Neural progenitor cell (in vitro differentiated cells): ENCODE results near the gene ARID2. TPM values are rescaled to one million over a fixed set of nuclear protein-coding genes. Genes with fewer than 3 reads are reported as not detected.

Experiments used
- DNase-seq: peaks from one replicate; pipeline ENCODE4 v3.0.0-alpha.2; 2016; ENCODE audit warnings: low spot score
- H2AFZ ChIP-seq: fragments of 200-600 bp; sonication (generic); replicated peaks from 2 replicates; pipeline ENCODE4 v1.6.1; 2016; ENCODE audit warnings: antibody characterized with exemption
- H3F3A ChIP-seq: fragments of 200-600 bp; sonication (generic); 2 replicates; pipeline ENCODE4 v1.6.1; 2016; ENCODE audit warnings: antibody characterized with exemption, low read depth
- H3K27ac ChIP-seq: fragments of 200-600 bp; sonication (generic); 2 replicates; pipeline ENCODE4 v1.5.1; 2016; ENCODE audit warnings: mild to moderate bottlenecking
- H3K27me3 ChIP-seq: fragments of 200-600 bp; sonication (generic); 2 replicates; pipeline ENCODE4 v1.6.1; 2016; ENCODE audit warnings: mild to moderate bottlenecking, moderate library complexity
- H3K36me3 ChIP-seq: fragments of 200-600 bp; sonication (generic); 2 replicates; pipeline ENCODE4 v1.5.1; 2016
- H3K4me1 ChIP-seq: fragments of 200-600 bp; sonication (generic); 2 replicates; pipeline ENCODE4 v1.6.1; 2016; ENCODE audit warnings: mixed run types
- H3K4me2 ChIP-seq: fragments of 200-600 bp; sonication (generic); 2 replicates; pipeline ENCODE4 v1.6.1; 2016
- H3K4me3 ChIP-seq: fragments of 200-600 bp; sonication (generic); 2 replicates; pipeline ENCODE4 v1.5.1; 2016
- H3K79me2 ChIP-seq: fragments of 200-600 bp; sonication (generic); 2 replicates; pipeline ENCODE4 v1.6.1; 2016; ENCODE audit warnings: low read depth
- H3K9ac ChIP-seq: fragments of 200-600 bp; sonication (generic); 2 replicates; pipeline ENCODE4 v1.6.1; 2016
- H3K9me3 ChIP-seq: fragments of 200-600 bp; sonication (generic); 2 replicates; pipeline ENCODE4 v1.5.1; 2016; ENCODE audit warnings: low read depth
- H4K20me1 ChIP-seq: fragments of 200-600 bp; sonication (generic); 2 replicates; pipeline ENCODE4 v1.6.1; 2016; ENCODE audit warnings: low read depth
- H3K27ac Mint-ChIP-seq: 3 replicates; pipeline ENCODE4 v1.8.0; 2021; ENCODE audit warnings: mixed read lengths
- H3K27me3 Mint-ChIP-seq: 2 replicates; pipeline ENCODE4 v1.8.0; 2022; ENCODE audit warnings: low read depth, mild to moderate bottlenecking, inconsistent platforms, moderate library complexity, mixed read lengths; ENCODE audit not compliant: insufficient read depth
- H3K36me3 Mint-ChIP-seq: 3 replicates; pipeline ENCODE4 v1.8.0; 2021; ENCODE audit warnings: mixed read lengths
- H3K4me1 Mint-ChIP-seq: 3 replicates; pipeline ENCODE4 v1.8.0; 2021; ENCODE audit warnings: mixed read lengths
- H3K4me3 Mint-ChIP-seq: 3 replicates; pipeline ENCODE4 v1.8.0; 2021; ENCODE audit warnings: mild to moderate bottlenecking, moderate library complexity, mixed read lengths
- H3K9me3 Mint-ChIP-seq: 3 replicates; pipeline ENCODE4 v1.8.0; 2020; ENCODE audit warnings: mixed read lengths
- EZH2 ChIP-seq: fragments of 200-600 bp; sonication (generic); IDR thresholded peaks from 2 replicates; pipeline ENCODE4 v1.6.1; 2017; ENCODE audit warnings: antibody characterized with exemption, mild to moderate bottlenecking, moderate library complexity
- EZH2phosphoT487 ChIP-seq: fragments of 200-600 bp; sonication (generic); IDR thresholded peaks from 2 replicates; pipeline ENCODE4 v1.6.1; 2017; ENCODE audit warnings: antibody characterized with exemption
- total RNA-seq: library from RNA; depleted of rRNA; stranded (reverse); fragments of >200 nt; gene quantifications from 2 replicates; pipeline ENCODE4 v1.2.3, GENCODE V29; 2015; ENCODE audit warnings: low replicate concordance
- TF ChIP-seq, protein P1 (sequence below): fragments of 200-600 bp; sonication (generic); IDR thresholded peaks from 2 replicates; pipeline ENCODE4 v1.5.1; 2017; ENCODE audit warnings: antibody characterized with exemption, mild to moderate bottlenecking

The ARID2 gene
- total RNA-seq, 1 donor from 2014 or later, result 86.4 TPM

DNA sequence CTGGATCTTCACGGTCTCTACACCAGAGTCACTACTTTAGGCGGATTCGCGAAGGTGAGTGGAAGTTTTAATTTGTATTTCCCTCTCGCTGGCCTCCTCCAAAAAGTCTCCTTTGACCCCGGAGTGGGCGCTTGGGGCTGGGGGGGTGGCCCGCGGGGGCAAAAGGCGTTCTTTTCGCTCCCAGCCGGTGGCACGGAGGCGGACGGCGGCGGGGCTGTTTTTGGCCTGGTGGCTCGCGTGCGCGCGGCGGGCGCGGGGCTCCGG lies 510 bp downstream of the ARID2 start:
- Mint-ChIP-seq H3K27ac (no peak overlapping the region), H3K27me3 (no peaks in the 10 kb centered on the region), H3K9me3 (peaks cover under 1% of the 10 kb centered on the region), H3K4me3 (peak overlapping the region; percentile 95), H3K4me1 (peaks cover 19% of the 10 kb centered on the region), H3K36me3 (peaks cover 16% of the 10 kb centered on the region)
- Histone ChIP-seq H3F3A (peaks cover 43% of the 10 kb centered on the region), H3K27ac (peak overlapping the region; percentile 97), H3K4me1 (peaks cover 27% of the 10 kb centered on the region), H3K79me2 (peaks cover 75% of the 10 kb centered on the region), H3K4me3 (peak overlapping the region; percentile 88), H3K4me2 (peak overlapping the region; percentile 83), H2AFZ (no peak overlapping the region), H3K27me3 (no peaks in the 10 kb centered on the region), H3K9me3 (no peaks in the 10 kb centered on the region), H3K9ac (peak overlapping the region; percentile 90), H4K20me1 (peaks cover 17% of the 10 kb centered on the region), H3K36me3 (peaks cover 27% of the 10 kb centered on the region)
- TF ChIP-seq EZH2 (no peak), EZH2phosphoT487 (no peak)
- TF ChIP-seq, protein P1, sequence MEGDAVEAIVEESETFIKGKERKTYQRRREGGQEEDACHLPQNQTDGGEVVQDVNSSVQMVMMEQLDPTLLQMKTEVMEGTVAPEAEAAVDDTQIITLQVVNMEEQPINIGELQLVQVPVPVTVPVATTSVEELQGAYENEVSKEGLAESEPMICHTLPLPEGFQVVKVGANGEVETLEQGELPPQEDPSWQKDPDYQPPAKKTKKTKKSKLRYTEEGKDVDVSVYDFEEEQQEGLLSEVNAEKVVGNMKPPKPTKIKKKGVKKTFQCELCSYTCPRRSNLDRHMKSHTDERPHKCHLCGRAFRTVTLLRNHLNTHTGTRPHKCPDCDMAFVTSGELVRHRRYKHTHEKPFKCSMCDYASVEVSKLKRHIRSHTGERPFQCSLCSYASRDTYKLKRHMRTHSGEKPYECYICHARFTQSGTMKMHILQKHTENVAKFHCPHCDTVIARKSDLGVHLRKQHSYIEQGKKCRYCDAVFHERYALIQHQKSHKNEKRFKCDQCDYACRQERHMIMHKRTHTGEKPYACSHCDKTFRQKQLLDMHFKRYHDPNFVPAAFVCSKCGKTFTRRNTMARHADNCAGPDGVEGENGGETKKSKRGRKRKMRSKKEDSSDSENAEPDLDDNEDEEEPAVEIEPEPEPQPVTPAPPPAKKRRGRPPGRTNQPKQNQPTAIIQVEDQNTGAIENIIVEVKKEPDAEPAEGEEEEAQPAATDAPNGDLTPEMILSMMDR, result no peak
- DNase-seq, result no peak

- H3K27ac Mint-ChIP-seq, result peak overlapping the region; percentile 96
- peak overlapping the region; percentile 86 for H2AFZ ChIP-seq
- DNase-seq, result peak; percentile 76
- H3K27me3 ChIP-seq, result no peaks in the 10 kb centered on the region
- peaks cover 15% of the 10 kb centered on the region for H3K4me1 Mint-ChIP-seq
- no peaks in the 10 kb centered on the region for H3K9me3 ChIP-seq
- H3K4me1 ChIP-seq, result peaks cover 24% of the 10 kb centered on the region
- H3F3A ChIP-seq, result peaks cover 43% of the 10 kb centered on the region
- H3K36me3 ChIP-seq, result peaks cover 30% of the 10 kb centered on the region
- peak overlapping the region; percentile 89 for H3K4me2 ChIP-seq
- peak overlapping the region; percentile 88 for H3K4me3 ChIP-seq
- peak overlapping the region; percentile 93 for H3K4me3 Mint-ChIP-seq
- peaks cover 6% of the 10 kb centered on the region for H3K9me3 Mint-ChIP-seq
- H4K20me1 ChIP-seq, result peaks cover 14% of the 10 kb centered on the region
- H3K9ac ChIP-seq, result peak overlapping the region; percentile 79
- H3K27me3 Mint-ChIP-seq, result no peaks in the 10 kb centered on the region
- TF ChIP-seq EZH2phosphoT487 (no peak), EZH2 (no peak)
- TF ChIP-seq, protein P1, result no peak
- H3K36me3 Mint-ChIP-seq, result peaks cover 21% of the 10 kb centered on the region
- H3K27ac ChIP-seq, result peak overlapping the region; percentile 95
- peaks cover 75% of the 10 kb centered on the region for H3K79me2 ChIP-seq
Measured at GRCh38 chr12:45730348-45731189, 1.1 kb downstream of the ARID2 start.

DNA sequence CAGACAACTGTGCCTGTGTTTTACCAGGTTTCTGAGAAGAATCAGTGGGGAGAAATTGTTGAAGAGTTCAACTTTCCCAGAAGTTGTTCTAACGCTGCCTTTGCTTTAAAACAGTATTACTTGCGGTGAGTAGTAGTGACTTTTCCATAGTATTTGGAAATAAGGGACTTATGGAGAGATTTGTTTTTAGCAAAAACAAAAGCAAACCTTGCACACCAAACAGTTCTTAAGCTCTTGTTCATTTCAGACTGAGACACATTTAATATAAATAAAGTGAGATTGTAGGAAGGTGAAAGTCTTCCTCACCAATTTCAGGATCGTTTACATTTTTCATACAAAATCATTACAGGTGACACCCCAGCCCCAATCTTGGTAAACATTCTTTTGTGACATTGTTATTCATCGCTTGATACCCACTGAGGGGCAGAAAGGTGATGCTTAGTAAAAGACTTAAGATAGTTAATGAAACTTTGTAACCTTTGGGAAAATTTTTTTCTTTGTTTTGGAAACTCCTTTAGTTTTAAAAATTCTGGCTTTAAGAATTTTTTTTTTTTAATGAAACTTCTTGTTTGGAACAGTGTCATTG lies 1.8 kb downstream of the ARID2 start:
- H3K36me3 ChIP-seq, result peaks cover 34% of the 10 kb centered on the region
- H3K79me2 ChIP-seq, result peaks cover 75% of the 10 kb centered on the region
- Mint-ChIP-seq H3K4me3 (peak overlapping the region; percentile 93), H3K4me1 (peaks cover 15% of the 10 kb centered on the region), H3K27me3 (no peaks in the 10 kb centered on the region), H3K9me3 (peaks cover 8% of the 10 kb centered on the region), H3K27ac (peak overlapping the region; percentile 96), H3K36me3 (peaks cover 24% of the 10 kb centered on the region)
- H3F3A ChIP-seq, result peaks cover 42% of the 10 kb centered on the region
- H3K27me3 ChIP-seq, result no peaks in the 10 kb centered on the region
- TF ChIP-seq EZH2 (no peak), EZH2phosphoT487 (no peak)
- TF ChIP-seq, protein P1, result no peak
- H4K20me1 ChIP-seq, result peaks cover 14% of the 10 kb centered on the region
- no peaks in the 10 kb centered on the region for H3K9me3 ChIP-seq
- peak; percentile 15 for DNase-seq
- peak overlapping the region; percentile 89 for H3K4me2 ChIP-seq
- peak overlapping the region; percentile 88 for H3K4me3 ChIP-seq
- peak overlapping the region; percentile 79 for H3K9ac ChIP-seq
- H3K4me1 ChIP-seq, result peaks cover 24% of the 10 kb centered on the region
- H2AFZ ChIP-seq, result no peak overlapping the region
- H3K27ac ChIP-seq, result peak overlapping the region; percentile 95
